ENCODE data around the gene KCNH8. TPM values are rescaled to one million over a fixed set of nuclear protein-coding genes. Genes with fewer than 3 reads are reported as not detected.

KCNH8 gene
- total RNA-seq: 18.0 TPM

GRCh38 chr3:19147905-19148767 is at the start of gene KCNH8:
KCNH8 (plus strand) TSS chr3:19148510; CDS start chr3:19148720, 210 bp downstream.

Small RNA genes within 50 kb of the gene (small RNA-seq; reads per million reads assigned to genes)
- gene MIR4791: not detected
